SK-N-SH (cell line): Measurements from ENCODE around the gene FRRS1L. TPM values are rescaled to one million over a fixed set of nuclear protein-coding genes. Genes with fewer than 3 reads are reported as not detected.

Experiments used
- CTCF ChIA-PET: fragments of 300-600, 350-600 bp; formaldehyde crosslinking; extraction: SDS; loops from one replicate; lab custom pipeline; 2021; lab: Yijun Ruan, JAX
- POLR2A ChIA-PET: fragments of 350-600 bp; sonication (Branson Sonifier 250); formaldehyde crosslinking; extraction: SDS; loops from one replicate; lab custom pipeline; 2020; ENCODE audit warnings: antibody characterized with exemption, inconsistent platforms; lab: Yijun Ruan, JAX
- DNase-seq: peaks from one replicate; pipeline ENCODE4 v3.0.0; 2012
- H2AFZ ChIP-seq: fragments of 200-600 bp; sonication (generic); 2 replicates; pipeline ENCODE4 v1.8.1; 2016; ENCODE audit warnings: antibody characterized with exemption, mild to moderate bottlenecking, low read depth
- H3F3A ChIP-seq: fragments of 200-600 bp; sonication (generic); replicated peaks from 2 replicates; pipeline ENCODE3; 2016; ENCODE audit warnings: antibody characterized with exemption, mild to moderate bottlenecking; ENCODE audit not compliant: insufficient read depth
- H3K27ac ChIP-seq, 2 experiments: fragments of 200-500 bp in 1 of 2; fragments of 200-600 bp in 1 of 2; sonication (Bioruptor generic) in 1 of 2; sonication (generic), shearing (Covaris generic) in 1 of 2; 2 replicates each; pipeline versions ENCODE4 v1.5.1 to v1.6.1; 2014 to 2016; ENCODE audit warnings: low read depth in 2 of 2, inconsistent platforms in 1 of 2, low read length in 1 of 2, mild to moderate bottlenecking in 1 of 2, mixed read lengths in 1 of 2
- H3K27me3 ChIP-seq: fragments of 200-600 bp; sonication (generic), shearing (Covaris generic); 2 replicates; pipeline ENCODE4 v1.6.1; 2016; ENCODE audit warnings: mixed run types; ENCODE audit not compliant: insufficient read depth
- H3K36me3 ChIP-seq, 2 experiments: fragments of 200-500 bp in 1 of 2; fragments of 200-600 bp in 1 of 2; sonication (Bioruptor generic) in 1 of 2; sonication (generic) in 1 of 2; replicated peaks in 1 of 2; 2 replicates each; pipeline versions ENCODE3 to v1.5.1; 2014 to 2016; ENCODE audit warnings: low read length in 1 of 2, mild to moderate bottlenecking in 1 of 2; ENCODE audit not compliant: insufficient read depth in 2 of 2, control insufficient read depth in 1 of 2
- H3K4me1 ChIP-seq, 2 experiments: fragments of 200-500 bp in 1 of 2; fragments of 200-600 bp in 1 of 2; sonication (Bioruptor generic) in 1 of 2; sonication (generic), shearing (Covaris generic) in 1 of 2; 2 replicates each; pipeline versions ENCODE4 v1.5.1 to v1.6.1; 2014 to 2016; ENCODE audit warnings: low read depth in 1 of 2, low read length in 1 of 2, mixed run types in 1 of 2; ENCODE audit not compliant: insufficient read depth in 2 of 2, control insufficient read depth in 1 of 2
- H3K4me2 ChIP-seq: fragments of 200-600 bp; sonication (generic), shearing (Covaris generic); 2 replicates; pipeline ENCODE4 v1.6.1; 2017; ENCODE audit warnings: mixed run types
- H3K4me3 ChIP-seq, 2 experiments: fragments of 200-500 bp in 1 of 2; fragments of 200-600 bp in 1 of 2; sonication (Bioruptor generic) in 1 of 2; sonication (generic), shearing (Covaris generic) in 1 of 2; 2 replicates each; pipeline versions ENCODE4 v1.5.1 to v1.8.1; 2014 to 2016; ENCODE audit warnings: low read depth in 2 of 2, inconsistent platforms in 1 of 2, low read length in 1 of 2, mild to moderate bottlenecking in 1 of 2, mixed read lengths in 1 of 2, moderate library complexity in 1 of 2
- H3K79me2 ChIP-seq: fragments of 200-600 bp; sonication (generic); 2 replicates; pipeline ENCODE4 v1.8.1; 2017; ENCODE audit warnings: mild to moderate bottlenecking; ENCODE audit not compliant: insufficient read depth
- H3K9ac ChIP-seq: fragments of 200-600 bp; sonication (generic); 2 replicates; pipeline ENCODE4 v1.6.1; 2017; ENCODE audit warnings: mixed run types
- H3K9me2 ChIP-seq: fragments of 200-600 bp; sonication (generic); 2 replicates; pipeline ENCODE4 v1.6.1; 2017; ENCODE audit warnings: mixed run types
- H3K9me3 ChIP-seq: fragments of 200-600 bp; sonication (generic); 2 replicates; pipeline ENCODE4 v1.6.1; 2017; ENCODE audit warnings: mixed run types, mild to moderate bottlenecking, moderate library complexity
- H4K20me1 ChIP-seq: fragments of 200-600 bp; sonication (generic); 2 replicates; pipeline ENCODE4 v1.6.1; 2017; ENCODE audit warnings: mild to moderate bottlenecking, mixed run types; ENCODE audit not compliant: insufficient read depth
- ELF1 ChIP-seq: IDR thresholded peaks from 2 replicates; pipeline ENCODE4 v1.4.0; 2012
- EP300 ChIP-seq, 2 experiments: IDR thresholded peaks; 2 replicates each; pipeline versions ENCODE4 v1.4.0 to v1.6.1; 2012; ENCODE audit warnings: borderline replicate concordance in 1 of 2, low read depth in 1 of 2, low read length in 1 of 2
- FOSL2 ChIP-seq: IDR thresholded peaks from 2 replicates; pipeline ENCODE4 v1.4.0; 2012; ENCODE audit warnings: low read depth, mild to moderate bottlenecking, moderate library complexity, borderline replicate concordance
- FOXM1 ChIP-seq: IDR thresholded peaks from 2 replicates; pipeline ENCODE4 v1.4.0; 2012; ENCODE audit warnings: low read depth, mild to moderate bottlenecking
- GABPA ChIP-seq: IDR thresholded peaks from 2 replicates; pipeline ENCODE4 v1.4.0; 2012; ENCODE audit warnings: low read depth, mild to moderate bottlenecking
- GATA2 ChIP-seq: sonication (generic); formaldehyde crosslinking; IDR thresholded peaks from 2 replicates; pipeline ENCODE4 v1.5.0; 2020; ENCODE audit warnings: mild to moderate bottlenecking, missing genetic modification reagents
- JUND ChIP-seq: IDR thresholded peaks from 2 replicates; pipeline ENCODE4 v1.4.0; 2012
- MAX ChIP-seq: IDR thresholded peaks from 2 replicates; pipeline ENCODE4 v1.4.0; 2012; ENCODE audit warnings: low read depth
- NRF1 ChIP-seq: IDR thresholded peaks from 2 replicates; pipeline ENCODE4 v1.6.1; 2012; ENCODE audit warnings: low read depth, mild to moderate bottlenecking, low read length
- RAD21 ChIP-seq: IDR thresholded peaks from 2 replicates; pipeline ENCODE4 v1.6.1; 2012; ENCODE audit warnings: mild to moderate bottlenecking, low read length
- RXRA ChIP-seq: IDR thresholded peaks from 2 replicates; pipeline ENCODE4 v1.4.0; 2012; ENCODE audit warnings: low read depth, mild to moderate bottlenecking, borderline replicate concordance
- SIN3A ChIP-seq: IDR thresholded peaks from 2 replicates; pipeline ENCODE4 v1.6.1; 2012; ENCODE audit warnings: low read depth, mild to moderate bottlenecking, low read length, moderate library complexity, borderline replicate concordance
- TCF12 ChIP-seq: IDR thresholded peaks from 2 replicates; pipeline ENCODE4 v1.4.0; 2012
- WGBS: methylation state at CpG from one replicate; pipeline ENCODE4 v1.1.6; 2017; ENCODE audit warnings: low lambda C conversion rate; 5-methylcytosine and 5-hydroxymethylcytosine counted together
- polyA plus RNA-seq, 3 experiments: library from polyadenylated mRNA; depleted of rRNA; stranded (reverse); fragments of >200 nt; gene quantifications; 2 replicates each; pipeline ENCODE4 v1.2.3, GENCODE V29; 2012
- TF ChIP-seq, protein P1 (sequence below): IDR thresholded peaks from 2 replicates; pipeline ENCODE4 v1.6.1; 2012; ENCODE audit warnings: mild to moderate bottlenecking, low read depth, low read length, moderate library complexity
- TF ChIP-seq, protein P2 (sequence below): fragments of 150-350 bp; IDR thresholded peaks from 2 replicates; pipeline ENCODE4 v1.6.1; 2016; ENCODE audit warnings: mild to moderate bottlenecking, low read depth, low read length

Gene FRRS1L
- polyA plus RNA-seq, 1 of the 3 experiments (the other 2 are of a cell fraction), result 3.7 TPM

DNA sequence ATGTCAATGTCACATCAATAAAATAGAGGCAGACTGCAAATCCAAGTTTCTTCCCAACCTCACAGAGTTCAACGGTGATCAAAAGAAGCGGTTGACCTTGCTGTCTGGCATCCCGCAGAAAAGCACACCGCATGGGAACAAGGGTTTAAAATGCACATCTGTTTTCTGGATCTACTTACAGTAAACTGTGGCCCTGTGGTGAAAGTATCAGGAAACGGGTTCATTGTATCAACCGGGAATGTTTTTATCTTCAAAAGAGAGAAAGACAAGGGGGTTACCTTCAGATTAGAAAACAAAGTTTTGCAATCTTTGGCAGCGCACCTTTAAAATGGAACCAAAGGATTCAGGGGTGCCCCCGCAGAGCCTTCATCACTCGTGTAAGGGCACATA is 15.5 kb upstream of the FRRS1L start:
- H3F3A ChIP-seq, result no peaks in the 10 kb centered on the region
- H3K27ac ChIP-seq, result no peak overlapping the region
- no peaks in the 10 kb centered on the region for H3K9me2 ChIP-seq
- ChIA-PET CTCF (interaction anchor here (0.6 to 2.7 kb wide), 12 partner anchors 10 to 158 kb away, joined by 3 to 19 read pairs (median 8); partner anchors contain the start of genes EPB41L4B and FRRS1L), POLR2A (no interaction called here)
- no peaks in the 10 kb centered on the region for H3K79me2 ChIP-seq
- H4K20me1 ChIP-seq, result no peaks in the 10 kb centered on the region
- TF ChIP-seq ELF1, result no peak
- no peak for TF ChIP-seq FOXM1
- TF ChIP-seq MAX, result no peak
- no peak for TF ChIP-seq NRF1
- TF ChIP-seq GABPA, result no peak
- TF ChIP-seq FOSL2, result no peak
- TF ChIP-seq GATA2 (CRISPR knock-in tag), result no peak
- no peak for TF ChIP-seq RAD21
- TF ChIP-seq SIN3A, result no peak
- TF ChIP-seq EP300 (IDR thresholded peaks at IDR 0.05; ENCODE audit: borderline replicate concordance in 1 of 2, low read depth in 1 of 2, low read length in 1 of 2), result no peak
- no peak for TF ChIP-seq TCF12
- no peak for TF ChIP-seq RXRA
- TF ChIP-seq, protein P1, sequence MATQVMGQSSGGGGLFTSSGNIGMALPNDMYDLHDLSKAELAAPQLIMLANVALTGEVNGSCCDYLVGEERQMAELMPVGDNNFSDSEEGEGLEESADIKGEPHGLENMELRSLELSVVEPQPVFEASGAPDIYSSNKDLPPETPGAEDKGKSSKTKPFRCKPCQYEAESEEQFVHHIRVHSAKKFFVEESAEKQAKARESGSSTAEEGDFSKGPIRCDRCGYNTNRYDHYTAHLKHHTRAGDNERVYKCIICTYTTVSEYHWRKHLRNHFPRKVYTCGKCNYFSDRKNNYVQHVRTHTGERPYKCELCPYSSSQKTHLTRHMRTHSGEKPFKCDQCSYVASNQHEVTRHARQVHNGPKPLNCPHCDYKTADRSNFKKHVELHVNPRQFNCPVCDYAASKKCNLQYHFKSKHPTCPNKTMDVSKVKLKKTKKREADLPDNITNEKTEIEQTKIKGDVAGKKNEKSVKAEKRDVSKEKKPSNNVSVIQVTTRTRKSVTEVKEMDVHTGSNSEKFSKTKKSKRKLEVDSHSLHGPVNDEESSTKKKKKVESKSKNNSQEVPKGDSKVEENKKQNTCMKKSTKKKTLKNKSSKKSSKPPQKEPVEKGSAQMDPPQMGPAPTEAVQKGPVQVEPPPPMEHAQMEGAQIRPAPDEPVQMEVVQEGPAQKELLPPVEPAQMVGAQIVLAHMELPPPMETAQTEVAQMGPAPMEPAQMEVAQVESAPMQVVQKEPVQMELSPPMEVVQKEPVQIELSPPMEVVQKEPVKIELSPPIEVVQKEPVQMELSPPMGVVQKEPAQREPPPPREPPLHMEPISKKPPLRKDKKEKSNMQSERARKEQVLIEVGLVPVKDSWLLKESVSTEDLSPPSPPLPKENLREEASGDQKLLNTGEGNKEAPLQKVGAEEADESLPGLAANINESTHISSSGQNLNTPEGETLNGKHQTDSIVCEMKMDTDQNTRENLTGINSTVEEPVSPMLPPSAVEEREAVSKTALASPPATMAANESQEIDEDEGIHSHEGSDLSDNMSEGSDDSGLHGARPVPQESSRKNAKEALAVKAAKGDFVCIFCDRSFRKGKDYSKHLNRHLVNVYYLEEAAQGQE, result no peak
- TF ChIP-seq, protein P2, sequence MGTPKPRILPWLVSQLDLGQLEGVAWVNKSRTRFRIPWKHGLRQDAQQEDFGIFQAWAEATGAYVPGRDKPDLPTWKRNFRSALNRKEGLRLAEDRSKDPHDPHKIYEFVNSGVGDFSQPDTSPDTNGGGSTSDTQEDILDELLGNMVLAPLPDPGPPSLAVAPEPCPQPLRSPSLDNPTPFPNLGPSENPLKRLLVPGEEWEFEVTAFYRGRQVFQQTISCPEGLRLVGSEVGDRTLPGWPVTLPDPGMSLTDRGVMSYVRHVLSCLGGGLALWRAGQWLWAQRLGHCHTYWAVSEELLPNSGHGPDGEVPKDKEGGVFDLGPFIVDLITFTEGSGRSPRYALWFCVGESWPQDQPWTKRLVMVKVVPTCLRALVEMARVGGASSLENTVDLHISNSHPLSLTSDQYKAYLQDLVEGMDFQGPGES, result no peak
- TF ChIP-seq JUND, result no peak
- no peaks in the 10 kb centered on the region; a peak in 1 of 4 replicates for H3K4me1 ChIP-seq
- H2AFZ ChIP-seq, result no peak overlapping the region
- no peak overlapping the region for H3K9ac ChIP-seq
- H3K9me3 ChIP-seq, result no peaks in the 10 kb centered on the region
- no peaks in the 10 kb centered on the region for H3K27me3 ChIP-seq
- H3K36me3 ChIP-seq, result no peaks in the 10 kb centered on the region
- H3K4me2 ChIP-seq, result no peak overlapping the region
- DNase-seq, result no peak
- 93% methylated on average over 9 of the region's 9 CpGs for WGBS
- H3K4me3 ChIP-seq, result no peak overlapping the region
